Fibroblast of pulmonary artery (primary cell): ENCODE data around the gene TICAM2.

Source experiments
- DNase-seq: peaks from one replicate; pipeline ENCODE4 v3.0.0-alpha.2; 2010; ENCODE audit warnings: low read depth
- H3K4me3 ChIP-seq: replicated peaks from 2 replicates; pipeline ENCODE4 v1.5.1; 2011; ENCODE audit warnings: low read depth, mild to moderate bottlenecking, control low read depth, low read length, moderate library complexity
- TF ChIP-seq, protein P1 (sequence below): IDR thresholded peaks from 2 replicates; pipeline ENCODE4 v1.5.1; 2011; ENCODE audit warnings: mild to moderate bottlenecking, control low read depth, low read length, inconsistent platforms; ENCODE audit errors: missing control alignments

TICAM2 gene

DNA sequence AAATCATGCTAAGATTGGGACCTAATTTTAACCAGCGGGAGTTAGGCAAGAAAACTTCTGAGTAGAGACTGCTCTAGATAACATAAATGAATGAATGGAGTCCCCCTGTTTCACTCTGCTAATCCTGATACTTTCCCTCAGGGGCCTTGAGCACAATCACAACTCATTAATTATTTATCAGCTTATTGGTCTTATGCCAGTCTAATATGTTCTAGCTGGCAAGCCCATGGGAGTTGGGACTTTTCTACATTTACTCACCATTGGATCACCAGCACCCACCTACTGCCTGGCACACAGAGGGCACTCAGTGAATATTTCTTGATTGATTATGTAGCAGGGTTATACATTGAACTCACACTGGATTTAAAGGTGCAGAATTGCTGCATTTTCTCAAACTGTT, 37.1 kb upstream of the TICAM2 start:
- DNase-seq, result no peak
- H3K4me3 ChIP-seq, result no peak overlapping the region
- TF ChIP-seq, protein P1, sequence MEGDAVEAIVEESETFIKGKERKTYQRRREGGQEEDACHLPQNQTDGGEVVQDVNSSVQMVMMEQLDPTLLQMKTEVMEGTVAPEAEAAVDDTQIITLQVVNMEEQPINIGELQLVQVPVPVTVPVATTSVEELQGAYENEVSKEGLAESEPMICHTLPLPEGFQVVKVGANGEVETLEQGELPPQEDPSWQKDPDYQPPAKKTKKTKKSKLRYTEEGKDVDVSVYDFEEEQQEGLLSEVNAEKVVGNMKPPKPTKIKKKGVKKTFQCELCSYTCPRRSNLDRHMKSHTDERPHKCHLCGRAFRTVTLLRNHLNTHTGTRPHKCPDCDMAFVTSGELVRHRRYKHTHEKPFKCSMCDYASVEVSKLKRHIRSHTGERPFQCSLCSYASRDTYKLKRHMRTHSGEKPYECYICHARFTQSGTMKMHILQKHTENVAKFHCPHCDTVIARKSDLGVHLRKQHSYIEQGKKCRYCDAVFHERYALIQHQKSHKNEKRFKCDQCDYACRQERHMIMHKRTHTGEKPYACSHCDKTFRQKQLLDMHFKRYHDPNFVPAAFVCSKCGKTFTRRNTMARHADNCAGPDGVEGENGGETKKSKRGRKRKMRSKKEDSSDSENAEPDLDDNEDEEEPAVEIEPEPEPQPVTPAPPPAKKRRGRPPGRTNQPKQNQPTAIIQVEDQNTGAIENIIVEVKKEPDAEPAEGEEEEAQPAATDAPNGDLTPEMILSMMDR, result no peak

DNA sequence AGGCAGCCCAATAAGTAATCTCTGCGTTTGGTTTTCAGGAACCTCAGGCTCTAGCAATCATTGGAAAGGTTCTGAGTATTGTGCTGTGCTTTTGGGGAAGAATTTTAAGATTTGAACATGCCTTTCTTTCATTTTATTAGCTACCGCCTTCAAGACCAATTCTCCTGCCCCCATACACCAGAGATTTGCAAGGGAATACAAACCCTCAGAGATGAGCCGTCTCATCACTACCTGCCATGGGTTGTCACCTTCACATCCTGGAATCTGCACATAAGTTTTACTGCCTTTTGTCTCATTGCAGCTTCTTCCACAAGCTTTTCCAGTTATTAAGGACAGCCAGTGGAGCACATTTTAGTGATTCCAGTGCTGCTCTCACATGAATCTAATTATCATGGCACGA, 35.2 kb upstream of the TICAM2 start:
- TF ChIP-seq, protein P1, result no peak
- no peak overlapping the region for H3K4me3 ChIP-seq
- no peak for DNase-seq

DNA sequence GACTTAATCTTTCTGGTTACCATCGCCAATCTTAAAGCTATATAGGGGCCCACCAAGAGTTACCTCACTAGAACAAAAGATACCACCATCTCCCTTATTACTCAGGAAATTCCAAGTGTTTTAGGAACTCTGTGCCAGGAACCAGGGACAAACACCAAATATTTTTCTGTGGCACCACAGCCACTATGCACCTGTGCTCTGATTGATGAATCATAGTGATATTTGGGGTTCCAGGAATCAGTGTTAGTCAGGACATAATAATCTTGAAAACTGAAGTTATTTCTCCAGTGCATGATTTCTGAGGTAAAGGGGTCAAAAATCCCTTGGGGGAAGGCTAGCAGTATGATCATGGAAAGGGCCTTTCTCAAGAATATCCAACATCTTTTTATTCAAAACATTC, 33.7 kb upstream of the TICAM2 start:
- no peak overlapping the region for H3K4me3 ChIP-seq
- TF ChIP-seq, protein P1, result no peak
- no peak for DNase-seq

DNA sequence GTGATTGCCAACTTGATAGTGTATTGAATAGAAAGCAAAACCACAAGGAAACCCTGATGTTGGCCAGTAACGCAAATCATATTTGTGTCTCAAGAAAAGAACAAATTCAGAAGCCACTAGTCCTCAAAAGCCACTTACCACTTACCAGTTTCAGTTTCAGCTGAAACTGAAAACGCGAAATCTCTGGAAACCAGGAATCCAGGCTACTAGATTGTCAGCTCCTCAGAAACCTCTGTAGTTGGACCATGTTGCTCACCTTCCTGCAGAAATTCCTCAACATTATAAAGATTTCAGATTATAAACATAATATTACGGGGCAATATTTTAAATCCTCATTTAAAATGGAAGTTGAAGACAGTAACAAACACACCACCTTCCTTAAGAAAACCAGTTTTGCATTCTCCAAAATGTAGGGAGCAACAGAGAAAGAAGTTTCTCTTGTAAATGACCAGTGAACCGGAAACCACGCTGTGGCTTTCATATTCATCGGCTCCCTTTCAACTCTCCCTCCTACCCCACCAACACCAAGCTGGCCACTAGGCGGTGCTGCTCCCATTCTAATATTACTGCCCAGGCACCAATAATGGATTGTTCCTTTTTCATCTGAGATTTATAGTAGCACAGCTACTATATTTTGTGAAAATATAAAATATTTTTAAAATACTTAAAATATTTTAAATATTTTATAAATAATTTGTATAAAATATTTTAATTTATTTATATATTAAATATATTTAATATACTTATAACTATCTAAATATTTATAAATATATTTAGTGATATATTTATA, 32.3 kb upstream of the TICAM2 start:
- DNase-seq, result peak; percentile 85
- TF ChIP-seq, protein P1, result peak; percentile 98
- H3K4me3 ChIP-seq, result peak overlapping the region; percentile 42

DNA sequence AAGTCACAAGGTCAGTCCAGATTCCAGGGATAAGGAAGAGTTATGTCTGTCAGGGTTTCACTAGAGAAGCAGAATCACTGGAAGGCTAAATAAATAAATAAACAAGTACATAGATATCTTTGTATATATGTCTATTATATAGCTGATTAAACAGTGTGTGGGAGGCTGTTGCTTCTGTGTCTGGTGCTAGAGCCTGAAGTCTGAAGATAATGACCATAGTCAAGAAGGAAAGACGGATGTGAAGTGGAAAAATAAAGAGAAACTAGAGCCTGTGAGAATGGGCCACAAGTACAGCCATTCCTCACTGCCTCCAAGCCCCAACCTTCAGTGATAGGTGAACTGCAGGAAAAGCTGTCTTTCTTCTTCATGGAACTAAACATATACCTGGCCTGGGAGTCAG, 27.6 kb upstream of the TICAM2 start:
- H3K4me3 ChIP-seq, result no peak overlapping the region
- TF ChIP-seq, protein P1, result no peak
- DNase-seq, result no peak

DNA sequence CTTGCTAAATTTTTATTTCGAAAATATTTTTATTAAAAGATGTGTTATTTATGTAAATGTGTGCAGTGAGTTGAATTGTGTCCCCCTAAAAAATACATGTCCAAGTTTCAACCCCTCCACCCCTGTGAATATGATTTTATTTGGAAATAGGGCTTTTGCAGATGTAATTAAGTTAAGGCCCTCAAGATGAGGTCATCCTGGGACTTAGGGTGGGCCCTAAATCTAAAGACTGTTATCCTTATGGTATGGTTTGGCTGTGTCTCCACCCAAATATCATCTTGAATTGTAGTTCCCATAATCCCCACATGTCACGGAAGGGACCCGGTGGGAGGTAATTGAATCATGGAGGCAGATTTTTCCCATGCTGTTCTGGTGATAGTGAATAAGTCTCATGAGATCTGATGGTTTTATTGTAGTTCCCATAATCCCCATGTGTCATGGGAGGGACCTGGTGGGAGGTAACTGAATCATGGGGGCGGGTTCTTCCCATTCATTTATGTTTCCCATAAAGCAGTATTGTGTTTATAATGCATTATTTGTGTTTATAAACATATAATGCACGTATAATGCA, 25.1 kb upstream of the TICAM2 start:
- TF ChIP-seq, protein P1, result no peak
- no peak overlapping the region for H3K4me3 ChIP-seq
- DNase-seq, result no peak

DNA sequence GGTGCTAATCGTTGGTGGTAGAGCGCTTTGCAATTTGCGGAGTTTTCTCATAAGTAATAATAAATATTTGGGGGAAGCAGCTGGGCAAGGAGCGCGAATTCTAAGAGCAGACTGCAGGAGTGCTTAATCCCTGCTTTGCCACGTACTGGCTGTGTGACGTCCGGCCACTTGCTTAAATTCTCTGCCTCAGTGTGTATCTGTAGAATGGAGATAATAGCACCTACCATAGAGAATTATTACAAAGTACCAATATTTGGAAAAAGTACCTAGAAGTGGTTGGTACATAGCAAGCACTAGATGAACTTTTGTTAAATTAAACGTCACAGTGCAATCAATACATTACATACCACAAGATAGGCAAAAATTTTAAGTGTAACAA, 24.2 kb upstream of the TICAM2 start:
- peak overlapping the region; percentile 86 for H3K4me3 ChIP-seq
- TF ChIP-seq, protein P1, result no peak
- DNase-seq, result no peak
